H1 (cell line): ENCODE data around the gene MAP10. TPM values are rescaled to one million over a fixed set of nuclear protein-coding genes. Genes with fewer than 3 reads are reported as not detected.

ENCODE experiments used
- BCL11A ChIP-seq, 2 experiments: IDR thresholded peaks; one replicate each; pipeline ENCODE4 v1.6.1; 2011; ENCODE audit warnings: low read depth in 2 of 2, low read length in 2 of 2, mild to moderate bottlenecking in 2 of 2
- RNF2 ChIP-seq: fragments of 200-900, 300-1000 bp; sonication (generic); IDR thresholded peaks from 2 replicates; pipeline ENCODE4 v1.7.1; 2016; ENCODE audit warnings: borderline replicate concordance, low read depth, mild to moderate bottlenecking, antibody characterized with exemption, low read length; ENCODE audit not compliant: poor library complexity, severe bottlenecking; ENCODE audit errors: missing control alignments
- TEAD4 ChIP-seq: IDR thresholded peaks from 2 replicates; pipeline ENCODE4 v1.6.1; 2012; ENCODE audit warnings: low read depth, low read length, inconsistent platforms, mixed read lengths
- polyA plus RNA-seq, 7 experiments: library from polyadenylated mRNA; depleted of rRNA in 3 of 7; stranded (reverse) in 5 of 7; unstranded in 2 of 7; fragments of >200 nt in 5 of 7; fragments of 200-250 nt in 2 of 7; gene quantifications; 1 replicate in 5 of 7; 2 replicates in 1 of 7; 4 replicates in 1 of 7; pipeline versions ENCODE4 v1.2.1 to v1.2.3, GENCODE V29; 2011 to 2013; ENCODE audit warnings: missing spikeins in 2 of 7, mixed read lengths in 2 of 7
- total RNA-seq: library from RNA; stranded (reverse); fragmentation: NEBNext Ultra II Directional; extraction: Animal tissue kit (Norgen Biotek cat#: 25700); gene quantifications from 2 replicates; pipeline ENCODE4 v1.2.1, GENCODE V29; 2021

The MAP10 gene
- total and polyA plus RNA-seq, 2 of the 8 experiments (the other 6 are each of a cell fraction or from before 2014, with no cell fraction given): 1.5 to 3.5 TPM

DNA sequence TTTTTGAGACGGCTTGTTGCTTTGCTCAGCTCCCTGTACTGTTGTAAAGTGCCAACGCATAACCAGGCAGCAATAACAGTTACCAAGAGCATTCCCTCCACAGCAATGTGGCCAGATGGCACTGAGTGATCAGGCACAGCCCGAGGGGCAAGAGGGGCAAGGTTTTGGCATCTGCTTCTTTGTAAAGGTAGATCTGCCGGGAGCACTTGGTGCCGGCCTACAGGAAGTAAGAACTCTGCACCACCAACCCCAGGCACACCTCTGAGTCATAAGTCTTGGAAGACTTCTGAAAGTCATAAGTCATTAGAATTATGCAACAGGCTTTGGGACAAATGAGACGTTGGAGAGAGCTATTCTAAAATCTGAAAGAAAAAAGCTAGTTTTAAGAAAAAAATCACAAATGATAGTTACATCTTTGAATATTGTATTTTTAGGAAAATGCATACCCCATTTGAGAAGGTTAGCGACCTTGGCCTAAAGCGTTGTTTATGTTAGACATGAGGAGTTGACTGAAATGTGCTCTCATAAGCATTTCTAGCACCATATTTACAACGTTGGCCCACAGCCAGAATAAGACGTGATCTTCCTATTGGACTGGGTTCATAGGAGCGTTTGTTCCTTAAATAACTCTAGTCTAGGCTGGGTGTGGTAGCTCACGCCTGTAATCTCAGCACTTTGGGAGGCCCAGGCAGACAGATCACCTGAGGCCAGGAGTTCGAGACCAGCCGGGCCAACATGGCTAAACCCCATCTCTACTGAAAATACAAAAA is 37.7 kb upstream of the MAP10 start (continued):
- no peak for TF ChIP-seq BCL11A (IDR thresholded peaks at IDR 0.05; ENCODE audit: low read depth in 2 of 2, low read length in 2 of 2)
- no peak for TF ChIP-seq TEAD4
- TF ChIP-seq RNF2: no peak
